BLaER1 (cell line): Measurements from ENCODE around the gene PLA2R1.

Source experiments
- H3K27ac ChIP-seq: shearing (Covaris generic); formaldehyde crosslinking; 2 replicates; pipeline ENCODE4 v1.8.1; 2022
- H3K27me3 ChIP-seq: shearing (Covaris generic); formaldehyde crosslinking; 2 replicates; pipeline ENCODE4 v1.8.1; 2022
- H3K36me3 ChIP-seq: shearing (Covaris generic); formaldehyde crosslinking; 2 replicates; pipeline ENCODE4 v1.8.1; 2022
- H3K4me1 ChIP-seq: shearing (Covaris generic); formaldehyde crosslinking; 2 replicates; pipeline ENCODE4 v1.8.1; 2022
- H3K4me2 ChIP-seq: shearing (Covaris generic); formaldehyde crosslinking; 2 replicates; pipeline ENCODE4 v1.8.1; 2022
- H3K4me3 ChIP-seq: shearing (Covaris generic); formaldehyde crosslinking; 2 replicates; pipeline ENCODE4 v1.8.1; 2022
- H3K9ac ChIP-seq: shearing (Covaris generic); formaldehyde crosslinking; 2 replicates; pipeline ENCODE4 v1.8.1; 2022
- H3K9me3 ChIP-seq: shearing (Covaris generic); formaldehyde crosslinking; 2 replicates; pipeline ENCODE4 v1.8.1; 2022
- H4K20me1 ChIP-seq: shearing (Covaris generic); formaldehyde crosslinking; 2 replicates; pipeline ENCODE4 v1.8.1; 2022
- Cebpa-rat ChIP-seq: shearing (Covaris generic); IDR thresholded peaks from 2 replicates; pipeline ENCODE4 v1.8.1; 2022

PLA2R1 gene

DNA sequence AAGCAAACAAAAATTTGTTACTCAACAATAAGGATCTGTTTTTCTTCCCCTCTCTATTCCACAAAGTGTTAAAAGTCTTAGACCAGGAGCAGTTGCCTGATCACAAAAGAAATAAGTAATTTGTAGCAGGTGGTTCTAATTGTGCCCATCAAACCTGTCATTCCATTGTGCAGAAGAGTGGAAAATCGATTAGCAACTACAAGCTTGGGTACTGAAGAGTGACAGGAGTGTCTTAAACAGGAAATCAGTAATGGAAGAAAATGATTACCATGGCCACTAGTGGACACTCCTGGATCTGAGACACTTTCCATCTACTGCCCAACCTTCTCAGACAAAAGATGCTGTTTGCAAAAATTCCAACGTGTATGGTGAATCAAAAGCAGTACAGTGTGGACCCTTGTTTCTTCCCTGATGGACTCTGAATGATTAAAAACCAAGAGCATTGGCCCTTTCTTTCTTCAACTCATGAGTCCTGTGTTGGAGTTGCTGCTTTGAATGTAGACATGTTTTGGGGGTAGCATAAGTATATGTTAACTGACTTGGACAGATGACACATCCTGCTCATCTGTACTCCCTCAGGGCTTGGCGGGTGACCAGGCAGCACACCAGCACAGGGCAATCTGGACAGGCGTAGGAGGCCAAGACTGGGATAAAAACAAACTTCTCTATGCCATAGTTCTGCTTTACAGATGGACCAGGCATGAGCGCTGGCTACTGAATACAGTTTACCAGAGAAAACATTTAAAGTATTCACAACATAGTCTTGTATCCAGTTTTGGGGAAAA, 51.9 kb downstream of the PLA2R1 start:
- Histone ChIP-seq H3K27ac (no peak overlapping the region), H3K4me2 (no peak overlapping the region), H3K36me3 (no peaks in the 10 kb centered on the region), H3K4me3 (no peak overlapping the region), H3K27me3 (no peaks in the 10 kb centered on the region), H3K9me3 (no peaks in the 10 kb centered on the region), H3K9ac (no peak overlapping the region), H3K4me1 (no peaks in the 10 kb centered on the region), H4K20me1 (no peaks in the 10 kb centered on the region)
- no peak for TF ChIP-seq Cebpa-rat

DNA sequence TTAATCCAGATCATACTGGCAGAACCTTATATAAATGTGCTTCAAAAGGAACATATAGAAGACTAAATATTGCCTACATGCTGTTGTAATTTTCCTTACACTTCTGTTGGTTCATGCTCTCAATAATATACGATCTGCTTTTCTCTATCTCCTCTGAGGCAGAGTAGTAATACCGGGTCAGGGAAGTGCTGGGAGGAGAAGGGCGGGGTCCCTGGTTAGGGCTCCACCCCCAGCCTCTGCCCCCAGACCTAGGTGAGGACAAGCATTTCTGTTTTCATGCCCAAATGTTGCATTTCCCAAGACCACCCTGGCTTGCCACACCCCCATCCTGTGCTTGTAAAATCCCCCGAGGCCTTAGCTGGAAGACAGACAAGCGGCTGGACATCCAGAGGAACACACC, 55.3 kb downstream of the PLA2R1 start:
- no peak overlapping the region for H3K27ac ChIP-seq
- H3K9me3 ChIP-seq = no peaks in the 10 kb centered on the region
- no peak overlapping the region for H3K4me3 ChIP-seq
- H3K4me2 ChIP-seq = no peak overlapping the region
- H3K27me3 ChIP-seq = no peaks in the 10 kb centered on the region
- H3K36me3 ChIP-seq = no peaks in the 10 kb centered on the region
- H4K20me1 ChIP-seq = no peaks in the 10 kb centered on the region
- no peak overlapping the region for H3K9ac ChIP-seq
- H3K4me1 ChIP-seq = no peaks in the 10 kb centered on the region
- no peak for TF ChIP-seq Cebpa-rat

DNA sequence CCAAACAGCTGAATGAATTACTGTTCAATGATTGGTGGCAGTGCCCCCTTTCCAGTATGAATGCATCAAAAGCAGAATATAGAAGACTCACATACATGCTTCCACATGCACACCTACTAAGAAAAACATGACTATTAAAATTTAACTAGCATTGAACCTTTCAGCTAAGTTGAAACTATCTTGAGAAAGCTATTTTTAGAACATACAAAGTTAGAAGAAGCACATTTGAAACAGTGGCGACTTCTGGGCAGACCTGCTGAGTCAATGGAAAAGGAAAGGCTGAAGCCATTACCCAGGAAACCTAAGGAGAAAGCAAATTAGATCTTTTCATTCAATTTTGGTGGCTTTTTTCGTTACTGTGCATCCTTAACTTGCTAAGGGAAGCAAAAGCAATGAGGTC, 55.9 kb downstream of the PLA2R1 start:
- no peaks in the 10 kb centered on the region for H4K20me1 ChIP-seq
- no peak for TF ChIP-seq Cebpa-rat
- H3K27me3 ChIP-seq = no peaks in the 10 kb centered on the region
- no peaks in the 10 kb centered on the region for H3K36me3 ChIP-seq
- H3K27ac ChIP-seq = no peak overlapping the region
- no peaks in the 10 kb centered on the region for H3K4me1 ChIP-seq
- no peaks in the 10 kb centered on the region for H3K9me3 ChIP-seq
- no peak overlapping the region for H3K4me2 ChIP-seq
- no peak overlapping the region for H3K9ac ChIP-seq
- no peak overlapping the region for H3K4me3 ChIP-seq

DNA sequence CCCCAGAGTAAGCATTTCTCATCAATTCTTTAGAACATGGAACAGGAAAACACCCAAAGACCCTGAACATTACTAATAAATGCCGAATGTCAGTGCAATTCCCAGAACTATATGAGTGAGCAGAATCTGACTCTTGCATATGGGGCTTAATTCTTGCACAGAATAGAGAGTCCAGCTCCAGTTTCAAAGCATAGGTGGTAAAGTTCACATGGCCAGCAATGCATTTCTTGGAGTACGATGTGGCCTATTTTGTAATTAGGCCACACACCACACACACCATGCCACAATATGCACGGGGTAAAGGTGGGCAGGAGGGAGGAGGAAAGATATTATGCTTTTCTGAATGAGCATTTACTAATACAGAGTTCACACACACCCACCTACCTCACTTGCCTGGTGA, 56.5 kb downstream of the PLA2R1 start:
- H3K4me2 ChIP-seq = no peak overlapping the region
- no peaks in the 10 kb centered on the region for H3K4me1 ChIP-seq
- no peak overlapping the region for H3K9ac ChIP-seq
- no peaks in the 10 kb centered on the region for H4K20me1 ChIP-seq
- H3K4me3 ChIP-seq = no peak overlapping the region
- TF ChIP-seq Cebpa-rat = no peak
- H3K27ac ChIP-seq = no peak overlapping the region
- H3K9me3 ChIP-seq = no peaks in the 10 kb centered on the region
- no peaks in the 10 kb centered on the region for H3K36me3 ChIP-seq
- H3K27me3 ChIP-seq = no peaks in the 10 kb centered on the region

DNA sequence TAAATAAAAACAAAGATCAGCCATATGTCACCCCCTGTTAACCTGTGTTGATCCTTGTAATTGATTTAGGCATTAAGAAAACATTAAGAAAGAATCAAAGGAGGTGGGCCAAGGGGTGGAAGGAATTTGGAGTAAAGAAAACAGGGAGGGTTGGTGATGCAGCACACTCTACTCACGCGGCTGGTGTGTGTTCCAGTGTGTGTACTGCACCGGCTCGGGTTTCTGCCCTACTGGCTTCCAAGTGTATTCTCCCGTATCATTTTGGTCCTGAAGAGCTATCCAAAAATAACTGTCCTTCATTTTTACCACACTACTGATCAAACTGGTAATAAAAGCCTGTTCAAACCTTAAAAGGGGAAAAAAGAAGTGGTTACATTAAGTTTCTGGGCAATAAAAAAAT, 56.9 kb downstream of the PLA2R1 start:
- Histone ChIP-seq H3K4me3 (no peak overlapping the region), H3K27me3 (no peaks in the 10 kb centered on the region), H3K27ac (no peak overlapping the region), H3K9me3 (no peaks in the 10 kb centered on the region), H3K9ac (no peak overlapping the region), H3K36me3 (no peaks in the 10 kb centered on the region), H3K4me2 (no peak overlapping the region), H3K4me1 (no peaks in the 10 kb centered on the region), H4K20me1 (no peaks in the 10 kb centered on the region)
- no peak for TF ChIP-seq Cebpa-rat

DNA sequence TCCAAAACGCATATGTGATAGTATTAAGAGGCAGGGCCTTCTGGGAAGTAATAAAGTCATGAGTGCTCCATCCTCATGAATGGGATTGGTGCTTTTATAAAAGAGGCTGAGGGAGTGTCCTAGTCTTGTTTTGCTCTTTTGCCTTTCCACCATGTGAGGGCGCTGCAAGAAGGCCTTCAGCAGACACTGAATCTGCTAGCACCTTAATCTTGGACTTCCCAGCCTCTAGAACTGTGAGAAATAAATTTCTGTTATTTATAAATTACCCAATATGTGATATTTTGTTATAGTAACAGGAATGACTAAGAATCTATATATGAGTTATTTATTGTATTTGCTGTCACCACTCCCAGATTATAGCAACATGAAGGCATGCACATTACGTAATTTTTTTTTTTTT, 63.5 kb downstream of the PLA2R1 start:
- Histone ChIP-seq H3K27ac (no peak overlapping the region), H3K9me3 (no peaks in the 10 kb centered on the region), H3K4me3 (no peak overlapping the region), H3K4me1 (no peaks in the 10 kb centered on the region), H3K9ac (no peak overlapping the region), H3K36me3 (no peaks in the 10 kb centered on the region), H3K27me3 (no peaks in the 10 kb centered on the region), H3K4me2 (no peak overlapping the region), H4K20me1 (no peaks in the 10 kb centered on the region)
- no peak for TF ChIP-seq Cebpa-rat

DNA sequence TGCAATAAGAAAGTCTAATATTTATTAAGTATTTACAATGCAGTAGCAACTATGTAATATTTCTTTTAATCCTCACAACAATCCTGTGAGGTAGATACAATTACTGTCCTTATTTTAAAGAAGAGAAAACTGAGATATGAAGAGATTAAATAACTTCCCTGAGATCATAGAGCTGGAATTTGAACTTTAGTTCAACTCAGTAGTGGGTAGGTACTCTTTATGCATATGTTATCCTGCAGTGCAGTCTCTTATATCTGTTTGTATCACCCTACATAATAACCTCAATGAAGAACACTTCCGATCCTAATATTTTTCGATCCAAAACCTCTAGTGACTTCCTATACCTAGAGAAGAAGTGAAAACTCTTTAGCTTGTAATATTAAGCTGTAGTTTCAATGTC, 64.2 kb downstream of the PLA2R1 start:
- no peaks in the 10 kb centered on the region for H3K9me3 ChIP-seq
- no peaks in the 10 kb centered on the region for H4K20me1 ChIP-seq
- H3K27ac ChIP-seq = no peak overlapping the region
- no peaks in the 10 kb centered on the region for H3K36me3 ChIP-seq
- no peaks in the 10 kb centered on the region for H3K27me3 ChIP-seq
- H3K4me3 ChIP-seq = no peak overlapping the region
- no peak overlapping the region for H3K4me2 ChIP-seq
- TF ChIP-seq Cebpa-rat = no peak
- H3K4me1 ChIP-seq = no peaks in the 10 kb centered on the region
- H3K9ac ChIP-seq = no peak overlapping the region

DNA sequence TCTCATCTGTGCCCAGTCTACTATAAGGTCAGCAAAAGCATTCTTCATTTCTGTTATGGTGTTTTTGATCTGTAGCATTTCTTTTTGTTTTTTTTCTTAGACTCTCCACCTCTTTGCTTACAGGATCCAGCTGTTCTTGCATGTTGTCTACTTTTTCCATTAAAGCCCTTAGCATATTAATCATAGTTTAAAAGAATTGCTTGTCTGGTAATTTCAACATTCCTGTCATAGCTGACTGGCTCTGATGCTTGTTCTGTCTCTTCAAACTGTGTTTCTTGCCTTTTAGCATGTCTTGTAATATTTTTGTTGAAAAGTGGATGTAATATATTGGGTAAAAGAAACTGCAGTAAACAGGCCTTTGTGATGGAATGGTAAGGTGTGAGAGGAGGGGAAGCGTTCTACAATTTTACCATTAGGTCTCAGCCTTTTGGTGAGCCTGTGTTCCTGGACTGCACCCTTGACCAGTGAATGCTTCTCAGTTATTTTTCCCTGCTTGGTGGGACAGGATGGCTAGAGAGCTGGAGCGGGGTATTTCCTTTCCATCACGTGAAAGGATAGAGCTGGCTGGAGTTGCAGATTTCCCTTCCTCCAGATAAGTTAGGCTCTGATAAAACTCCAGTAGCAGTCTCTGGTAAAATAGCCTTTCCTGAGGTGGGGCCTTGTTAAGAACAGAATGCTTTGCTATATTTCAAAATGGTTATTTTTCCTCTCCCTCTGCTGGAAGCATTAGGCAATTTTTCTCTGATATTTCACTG, 65.4 kb downstream of the PLA2R1 start:
- Histone ChIP-seq H3K9ac (no peak overlapping the region), H3K27ac (no peak overlapping the region), H3K36me3 (no peaks in the 10 kb centered on the region), H3K27me3 (no peaks in the 10 kb centered on the region), H3K4me3 (no peak overlapping the region), H3K4me2 (no peak overlapping the region), H4K20me1 (no peaks in the 10 kb centered on the region), H3K9me3 (no peaks in the 10 kb centered on the region), H3K4me1 (no peaks in the 10 kb centered on the region)
- TF ChIP-seq Cebpa-rat = no peak

DNA sequence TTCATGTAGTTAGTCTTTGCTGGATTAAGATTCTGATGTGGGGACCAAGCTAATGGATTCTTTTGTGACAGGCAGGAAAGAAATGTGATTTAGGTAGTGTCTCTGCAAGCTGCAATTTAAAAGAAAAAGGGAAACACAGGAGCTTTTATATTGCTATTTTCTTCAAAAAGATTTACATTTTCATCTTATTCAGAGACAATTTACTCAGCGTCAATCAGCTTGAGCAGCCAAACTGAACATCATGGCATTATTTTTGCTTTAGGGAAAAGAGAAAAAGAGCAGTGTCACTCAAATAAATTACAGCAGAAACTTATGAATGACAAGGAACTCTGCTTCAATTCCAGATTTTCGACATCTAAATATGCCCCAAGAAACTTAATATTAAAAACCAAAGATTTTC, 67.4 kb downstream of the PLA2R1 start:
- no peak overlapping the region for H3K4me2 ChIP-seq
- H3K9ac ChIP-seq = no peak overlapping the region
- no peaks in the 10 kb centered on the region for H3K9me3 ChIP-seq
- H3K27ac ChIP-seq = no peak overlapping the region
- TF ChIP-seq Cebpa-rat = no peak
- no peaks in the 10 kb centered on the region for H3K27me3 ChIP-seq
- H3K4me1 ChIP-seq = no peaks in the 10 kb centered on the region
- no peaks in the 10 kb centered on the region for H4K20me1 ChIP-seq
- H3K36me3 ChIP-seq = no peaks in the 10 kb centered on the region
- no peak overlapping the region for H3K4me3 ChIP-seq

DNA sequence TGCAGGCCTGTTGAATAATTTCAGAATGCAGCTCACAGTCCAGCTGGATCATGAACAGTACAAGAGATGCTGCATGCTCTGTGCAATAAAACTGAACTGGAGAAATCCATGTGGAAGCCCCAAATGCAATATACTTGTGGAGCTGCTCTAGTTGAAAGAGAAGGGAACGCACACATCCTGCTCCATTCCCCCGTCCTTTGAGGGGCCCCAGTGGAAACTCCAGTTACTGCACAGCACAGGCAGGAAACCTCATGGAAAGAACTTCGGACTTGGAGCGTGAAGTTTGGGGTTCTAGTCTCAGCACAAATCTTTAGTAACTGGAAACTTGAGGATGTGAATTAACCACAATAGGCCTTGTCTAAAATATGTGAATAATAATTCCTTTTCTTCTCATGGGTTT, 73.2 kb downstream of the PLA2R1 start:
- H3K9ac ChIP-seq = no peak overlapping the region

More for the DNA sequence above, 73.2 kb downstream of the PLA2R1 start:
- Histone ChIP-seq H3K9me3 (no peaks in the 10 kb centered on the region), H3K36me3 (no peaks in the 10 kb centered on the region), H3K4me2 (no peak overlapping the region), H3K27me3 (no peaks in the 10 kb centered on the region), H4K20me1 (no peaks in the 10 kb centered on the region), H3K4me3 (no peak overlapping the region), H3K27ac (no peak overlapping the region), H3K4me1 (no peaks in the 10 kb centered on the region)
- no peak for TF ChIP-seq Cebpa-rat
